Stimulated activated CD4-positive, alpha-beta T cell treated with anti-CD3 and anti-CD28 coated beads, Interleukin-4, amount 100 ng/mL, for 4 hours (primary cell): ENCODE results near the gene PROC.

ENCODE experiments used
- DNase-seq, 2 experiments: peaks; one replicate each; pipeline ENCODE4 v3.0.0-alpha.2; 2020

Gene PROC

DNA sequence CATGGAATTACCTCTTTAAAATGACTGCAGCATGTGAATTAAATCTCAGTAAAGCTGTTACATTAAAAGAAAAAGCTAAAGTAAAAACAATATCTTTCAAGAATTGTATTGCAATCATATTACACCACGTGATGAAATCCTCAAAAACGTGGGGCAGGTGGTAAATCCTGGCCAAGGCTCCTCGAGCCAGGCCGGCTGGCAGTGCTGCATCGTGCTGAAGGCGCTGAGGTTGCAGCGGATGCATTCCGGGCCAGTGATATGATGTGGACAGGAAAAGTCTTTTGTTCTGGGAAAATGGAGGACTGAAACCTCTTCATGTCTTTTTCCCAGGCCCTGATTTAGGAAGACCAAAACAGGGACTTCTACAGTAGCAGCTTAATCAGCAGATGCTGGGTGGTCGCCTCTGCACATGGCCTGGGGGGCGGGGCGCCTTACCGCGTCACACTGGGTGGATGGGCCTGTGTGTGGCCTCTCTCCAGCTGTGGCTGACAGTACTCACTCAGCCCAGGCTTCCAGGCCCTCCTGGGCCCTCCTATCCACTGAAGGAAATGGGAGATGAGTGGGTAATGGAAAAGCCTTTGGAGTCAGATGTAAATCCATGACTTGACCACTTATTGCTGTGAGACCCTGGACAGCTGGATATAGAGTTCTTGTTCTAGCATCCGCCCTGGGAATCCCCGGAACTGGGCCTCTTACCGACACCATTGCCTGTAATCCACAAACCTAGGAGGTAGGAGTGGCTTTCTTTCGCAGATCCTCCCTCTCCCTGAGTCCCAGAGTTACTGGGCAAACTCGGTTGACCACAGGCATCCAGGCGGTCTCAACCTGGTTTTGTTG lies 45.1 kb downstream of the PROC start:
- no peak for DNase-seq

DNA sequence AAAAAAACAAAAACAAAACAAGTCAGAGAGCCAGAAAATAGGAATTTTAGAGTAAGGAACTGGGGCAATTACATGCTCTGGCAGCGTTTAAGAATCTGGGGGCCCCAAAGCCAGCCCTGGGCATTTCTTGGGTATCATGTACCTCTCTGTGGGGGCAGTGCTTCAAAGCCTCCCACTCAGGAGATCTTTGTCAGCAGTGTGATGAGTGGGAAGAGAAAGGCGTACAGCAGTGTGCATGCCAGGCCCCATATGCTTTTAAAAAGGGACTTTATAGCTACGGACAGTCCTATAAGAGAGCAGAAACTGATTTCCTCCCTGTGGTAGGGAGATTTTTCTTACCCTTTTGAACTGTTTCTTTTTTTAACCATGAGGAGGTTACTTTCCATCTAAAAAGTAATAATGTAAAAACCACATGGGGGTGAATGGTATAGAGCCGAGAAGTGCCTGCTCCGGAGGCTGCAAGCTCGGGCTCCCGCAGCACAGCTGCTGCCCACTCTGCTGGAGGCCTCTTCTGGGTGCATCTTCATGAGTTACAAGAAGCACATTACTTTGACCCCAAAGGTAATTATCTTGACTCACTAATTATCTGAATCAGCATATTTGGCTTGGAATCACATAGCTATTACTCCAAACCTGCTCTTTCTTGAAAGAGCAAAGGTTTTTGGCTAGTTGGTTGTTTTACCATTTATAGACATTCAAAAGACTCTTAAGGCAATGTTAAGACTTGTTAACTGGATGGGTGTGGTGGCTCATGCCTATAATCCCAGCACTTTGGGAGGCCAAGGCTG lies 46.4 kb downstream of the PROC start:
- DNase-seq, result peak in 1 of 2 experiments; percentile 44

GRCh38 chr2:127465258-127465657 lies 47.0 kb downstream of the PROC start:
- peak in 1 of 2 experiments; percentile 11 for DNase-seq

GRCh38 chr2:127469051-127469450 lies 50.8 kb downstream of the PROC start:
- no peak for DNase-seq

DNA sequence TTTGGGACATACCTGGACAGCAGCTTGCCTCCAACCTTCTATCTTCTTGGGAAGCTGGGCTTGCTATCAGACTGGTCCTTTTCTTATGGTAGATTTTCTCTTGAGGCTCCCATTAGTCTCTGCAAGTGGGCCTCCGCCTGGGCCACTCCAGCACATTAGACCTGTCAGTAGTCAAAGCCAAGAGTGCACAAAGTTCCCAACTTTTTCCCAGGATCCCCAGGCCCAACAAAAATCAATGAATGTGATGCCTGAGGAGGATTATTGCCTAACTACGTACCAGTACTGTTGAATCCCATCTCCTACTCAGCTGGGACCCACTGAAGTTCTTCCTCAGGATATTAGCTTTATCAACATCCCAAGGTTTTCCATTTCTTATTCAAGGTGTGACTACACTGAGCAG lies 51.7 kb downstream of the PROC start:
- no peak for DNase-seq

DNA sequence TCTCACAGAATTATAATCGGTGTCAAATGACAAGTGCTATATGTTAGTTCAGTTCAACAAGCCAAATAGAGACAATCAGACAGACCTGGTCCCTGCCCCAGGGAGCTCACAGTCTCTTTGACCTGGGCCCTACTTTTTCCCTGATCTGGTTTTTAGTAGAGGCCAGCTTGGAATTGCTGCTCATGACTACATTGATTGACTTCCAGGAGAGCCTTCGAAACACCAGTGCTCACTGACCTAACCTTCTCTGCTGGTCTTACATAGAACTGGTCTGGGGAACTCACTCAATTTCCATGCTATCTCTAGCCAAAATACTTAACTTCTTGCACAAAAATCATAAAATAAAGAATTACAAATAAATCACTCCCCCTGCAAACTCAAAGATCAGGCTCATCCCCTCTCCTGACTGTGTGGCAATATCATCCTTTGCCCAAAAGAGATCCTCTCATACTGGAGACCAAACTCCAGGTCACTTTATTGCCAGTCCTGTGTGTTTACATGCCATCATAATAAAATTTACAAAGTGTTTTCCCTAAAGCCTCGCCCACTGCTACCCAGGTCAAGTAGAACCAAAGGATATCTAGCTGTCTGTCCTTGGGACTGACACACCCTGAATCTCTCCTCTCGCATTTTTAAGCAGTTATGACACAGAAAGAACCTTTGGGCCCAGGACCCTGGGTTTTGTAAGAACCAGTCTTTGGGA lies 53.2 kb downstream of the PROC start:
- no peak for DNase-seq

GRCh38 chr2:127472268-127472667 lies 54.0 kb downstream of the PROC start:
- DNase-seq, result no peak

DNA sequence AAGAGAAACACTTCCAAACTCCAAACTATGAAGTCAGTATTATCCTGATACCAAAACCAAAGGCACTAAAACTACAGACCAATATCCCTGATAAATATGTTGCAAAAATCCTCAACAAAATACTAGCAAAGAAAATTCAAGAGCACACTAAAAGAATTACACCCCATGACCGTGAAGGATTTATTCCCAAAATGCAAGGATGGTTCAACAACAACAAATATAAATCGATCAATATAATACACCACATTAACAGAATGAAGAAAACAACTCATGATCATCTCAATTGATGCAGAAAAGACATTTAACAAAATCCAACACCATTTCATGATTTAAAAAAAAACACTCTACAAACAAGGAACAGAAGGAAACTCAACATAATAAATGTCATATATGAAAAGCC lies 57.6 kb downstream of the PROC start:
- DNase-seq, result no peak
